Peyer's patch (tissue), 4 donors: ENCODE measurements around the gene PPM1J.

Source experiments
- POLR2A ChIP-seq, 2 donors: fragments of 450-650 bp; IDR thresholded peaks; one replicate each; pipeline ENCODE4 v1.5.1; 2017; ENCODE audit warnings: antibody characterized with exemption in 2 of 2, mild to moderate bottlenecking in 2 of 2, moderate library complexity in 2 of 2
- TF ChIP-seq, protein P1 (sequence below), 6 experiments: fragments of 450-650 bp in 4 of 6; fragments of 200-600 bp in 2 of 6; sonication (generic) in 1 of 6; IDR thresholded peaks; one replicate each; pipeline ENCODE4 v1.5.1; 2017 to 2019; ENCODE audit warnings: antibody characterized with exemption in 6 of 6, mild to moderate bottlenecking in 3 of 6, moderate library complexity in 1 of 6

DNA sequence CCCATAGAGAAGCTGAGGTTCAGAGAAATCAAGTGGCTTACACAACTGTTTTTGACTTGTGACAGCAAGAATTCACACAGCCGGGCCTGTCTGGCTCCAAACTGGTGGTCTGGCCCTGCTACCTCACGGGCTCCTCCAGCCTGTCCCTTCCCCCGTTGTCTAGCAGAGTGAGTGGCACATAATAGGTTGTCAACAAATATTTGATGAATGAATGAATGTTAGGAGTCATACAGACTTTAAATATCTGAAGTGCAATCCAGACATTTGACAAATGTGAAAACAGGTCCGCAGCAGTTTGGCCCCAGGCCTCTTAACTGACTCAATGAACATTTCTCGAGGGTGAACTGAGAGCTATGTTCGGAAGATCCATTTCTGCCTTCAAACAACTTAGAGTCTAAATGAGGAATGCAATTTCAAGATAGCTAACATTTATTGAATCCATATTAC, 7.1 kb downstream of the PPM1J start:
- TF ChIP-seq, protein P1, sequence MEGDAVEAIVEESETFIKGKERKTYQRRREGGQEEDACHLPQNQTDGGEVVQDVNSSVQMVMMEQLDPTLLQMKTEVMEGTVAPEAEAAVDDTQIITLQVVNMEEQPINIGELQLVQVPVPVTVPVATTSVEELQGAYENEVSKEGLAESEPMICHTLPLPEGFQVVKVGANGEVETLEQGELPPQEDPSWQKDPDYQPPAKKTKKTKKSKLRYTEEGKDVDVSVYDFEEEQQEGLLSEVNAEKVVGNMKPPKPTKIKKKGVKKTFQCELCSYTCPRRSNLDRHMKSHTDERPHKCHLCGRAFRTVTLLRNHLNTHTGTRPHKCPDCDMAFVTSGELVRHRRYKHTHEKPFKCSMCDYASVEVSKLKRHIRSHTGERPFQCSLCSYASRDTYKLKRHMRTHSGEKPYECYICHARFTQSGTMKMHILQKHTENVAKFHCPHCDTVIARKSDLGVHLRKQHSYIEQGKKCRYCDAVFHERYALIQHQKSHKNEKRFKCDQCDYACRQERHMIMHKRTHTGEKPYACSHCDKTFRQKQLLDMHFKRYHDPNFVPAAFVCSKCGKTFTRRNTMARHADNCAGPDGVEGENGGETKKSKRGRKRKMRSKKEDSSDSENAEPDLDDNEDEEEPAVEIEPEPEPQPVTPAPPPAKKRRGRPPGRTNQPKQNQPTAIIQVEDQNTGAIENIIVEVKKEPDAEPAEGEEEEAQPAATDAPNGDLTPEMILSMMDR (IDR thresholded peaks at IDR 0.05): no peak
- no peak for TF ChIP-seq POLR2A (IDR thresholded peaks at IDR 0.05)
